Small intestine (tissue), 4 donors: ENCODE results near the gene C5orf15. TPM values are rescaled to one million over a fixed set of nuclear protein-coding genes. Genes with fewer than 3 reads are reported as not detected.

Experiments used
- polyA plus RNA-seq, 4 donors: library from polyadenylated mRNA; stranded (reverse) in 3 of 4; unstranded in 1 of 4; fragments of 200-250 nt in 3 of 4; fragments of 120-200 nt in 1 of 4; gene quantifications; one replicate each; pipeline versions ENCODE4 v1.2.1 to v1.2.3, GENCODE V29; 2013
- donor health status: healthy with polysubstance abuse.
- donor health status: Bipolar disorder and iron deficiency.
- donor health status: healthy.

Gene C5orf15
- polyA plus RNA-seq, 4 donors = 17.3 to 71.2 (median 29.7) TPM

Other genes starting within 250 kb of the C5orf15 start
- gene VDAC1, start 36.4 kb upstream of the C5orf15 start, polyA plus RNA-seq = 100 to 1,000 TPM; 213 to 412 (median 281) TPM
- gene TCF7, start 146.1 kb upstream of the C5orf15 start, polyA plus RNA-seq = 10 to 100 TPM in 3 of 4 donors, 1 to 10 TPM in 1; 9.7 to 13.3 (median 11.4) TPM
- gene SKP1, start 208.3 kb upstream of the C5orf15 start, polyA plus RNA-seq = 100 to 1,000 TPM; 476 to 538 (median 505) TPM